Measurements from ENCODE around the gene TUBD1.

The TUBD1 gene

GRCh38 chr17:59839651-59840328, 53.0 kb downstream of the TUBD1 start:
- peak overlapping the region; percentile 72 for H3K4me2 ChIP-seq (ENCODE audit: insufficient read depth, low read length)
- DNase-seq (no peak), ATAC-seq (ENCODE audit: insufficient read depth, low read depth) (no peak)
- no peak overlapping the region for H2AFZ ChIP-seq (ENCODE audit: low read depth, low read length)
- H3K4me1 ChIP-seq (ENCODE audit: insufficient read depth, low read length): peaks cover 45% of the 10 kb centered on the region
- H4K20me1 ChIP-seq (ENCODE audit: insufficient read depth, low read length): no peaks in the 10 kb centered on the region
- no peaks in the 10 kb centered on the region for H3K9me3 ChIP-seq (ENCODE audit: insufficient read depth, low read length, severe bottlenecking)
- peak overlapping the region; percentile 92 for H3K27ac ChIP-seq (ENCODE audit: low read length)
- TF ChIP-seq CTCF (IDR thresholded peaks at IDR 0.05; ENCODE audit: borderline replicate concordance, extremely low read depth, low read length, poor library complexity, severe bottlenecking) (no peak), EZH2 (IDR thresholded peaks at IDR 0.05; ENCODE audit: borderline replicate concordance, low read depth, low read length, severe bottlenecking) (no peak)
- H3K79me2 ChIP-seq (ENCODE audit: insufficient read depth, low read length): peaks cover 33% of the 10 kb centered on the region
- no peaks in the 10 kb centered on the region for H3K27me3 ChIP-seq (ENCODE audit: insufficient read depth, low read length, poor library complexity)
- H3K9ac ChIP-seq (ENCODE audit: low read depth, low read length): peak overlapping the region; percentile 72
- peak overlapping the region; percentile 45 to 71; a peak in 3 of 4 replicates for H3K4me3 ChIP-seq (ENCODE audit: low read depth in 1 of 2, low read length in 2 of 2)
- peaks cover 27% of the 10 kb centered on the region for H3K36me3 ChIP-seq (ENCODE audit: insufficient read depth, low read length)

- peak overlapping the region; percentile 64 for H2AFZ ChIP-seq (ENCODE audit: low read depth, low read length)
- H3K9me3 ChIP-seq (ENCODE audit: insufficient read depth, low read length, severe bottlenecking): no peaks in the 10 kb centered on the region
- peak overlapping the region; percentile 45 to 71; a peak in 3 of 4 replicates for H3K4me3 ChIP-seq (ENCODE audit: low read depth in 1 of 2, low read length in 2 of 2)
- H3K9ac ChIP-seq (ENCODE audit: low read depth, low read length): peak overlapping the region; percentile 72
- TF ChIP-seq EZH2 (IDR thresholded peaks at IDR 0.05; ENCODE audit: borderline replicate concordance, low read depth, low read length, severe bottlenecking) (no peak), CTCF (IDR thresholded peaks at IDR 0.05; ENCODE audit: borderline replicate concordance, extremely low read depth, low read length, poor library complexity, severe bottlenecking) (no peak)
- H3K27ac ChIP-seq (ENCODE audit: low read length): peak overlapping the region; percentile 92
- H3K27me3 ChIP-seq (ENCODE audit: insufficient read depth, low read length, poor library complexity): no peaks in the 10 kb centered on the region
- peaks cover 33% of the 10 kb centered on the region for H3K79me2 ChIP-seq (ENCODE audit: insufficient read depth, low read length)
- DNase-seq (peak; percentile 38), ATAC-seq (ENCODE audit: insufficient read depth, low read depth) (0 out of 3 replicates have a peak, but pooled peaks have one; percentile 17)
- no peaks in the 10 kb centered on the region for H4K20me1 ChIP-seq (ENCODE audit: insufficient read depth, low read length)
- H3K4me2 ChIP-seq (ENCODE audit: insufficient read depth, low read length): peak overlapping the region; percentile 72
- H3K4me1 ChIP-seq (ENCODE audit: insufficient read depth, low read length): peaks cover 45% of the 10 kb centered on the region
- H3K36me3 ChIP-seq (ENCODE audit: insufficient read depth, low read length): peaks cover 27% of the 10 kb centered on the region
Measured at GRCh38 chr17:59838052-59838916, 54.5 kb downstream of the TUBD1 start.

- peak; percentile 95 for ATAC-seq (ENCODE audit: insufficient read depth, low read depth)
- Histone ChIP-seq H3K79me2 (ENCODE audit: insufficient read depth, low read length) (peaks cover 33% of the 10 kb centered on the region), H3K4me2 (ENCODE audit: insufficient read depth, low read length) (peak overlapping the region; percentile 72), H3K4me1 (ENCODE audit: insufficient read depth, low read length) (peaks cover 45% of the 10 kb centered on the region), H3K9ac (ENCODE audit: low read depth, low read length) (peak overlapping the region; percentile 72), H3K9me3 (ENCODE audit: insufficient read depth, low read length, severe bottlenecking) (no peaks in the 10 kb centered on the region), H3K27me3 (ENCODE audit: insufficient read depth, low read length, poor library complexity) (no peaks in the 10 kb centered on the region), H3K4me3 (ENCODE audit: low read depth in 1 of 2, low read length in 2 of 2) (peak overlapping the region; percentile 45 to 71; a peak in 3 of 4 replicates), H2AFZ (ENCODE audit: low read depth, low read length) (peak overlapping the region; percentile 68; the same call in 1 of the 2 replicates), H3K36me3 (ENCODE audit: insufficient read depth, low read length) (peaks cover 27% of the 10 kb centered on the region), H4K20me1 (ENCODE audit: insufficient read depth, low read length) (no peaks in the 10 kb centered on the region), H3K27ac (ENCODE audit: low read length) (peak overlapping the region; percentile 92)
- TF ChIP-seq EZH2 (IDR thresholded peaks at IDR 0.05; ENCODE audit: borderline replicate concordance, low read depth, low read length, severe bottlenecking): no peak
- TF ChIP-seq CTCF (IDR thresholded peaks at IDR 0.05; ENCODE audit: borderline replicate concordance, extremely low read depth, low read length, poor library complexity, severe bottlenecking): no peak
- DNase-seq: peak; percentile 81
Measured at GRCh38 chr17:59837308-59838051, 55.3 kb downstream of the TUBD1 start.
